Spleen (tissue), 11 donors: ENCODE data around the gene SKI. TPM values are rescaled to one million over a fixed set of nuclear protein-coding genes. Genes with fewer than 3 reads are reported as not detected.
"Not testable (repeated sequence)": the region's sequence is repeated elsewhere in the genome, so short reads cannot be mapped to it uniquely, and the experiment has no call there.

Experiments used
- DNase-seq: peaks from one replicate; pipeline ENCODE4 v3.0.0-alpha.2; 2020
- H3K27ac ChIP-seq, 8 donors: fragments of 200-600 bp; sonication (generic) in 7 of 8; 1 replicate in 4 of 8; 2 replicates in 4 of 8; pipeline versions ENCODE4 v1.5.0 to v1.8.0; 2016 to 2021; ENCODE audit warnings: inconsistent platforms in 4 of 8, mild to moderate bottlenecking in 4 of 8, moderate library complexity in 1 of 8
- H3K27me3 ChIP-seq, 7 donors: fragments of 200-600 bp; sonication (generic) in 6 of 7; replicated peaks in 1 of 7; 1 replicate in 4 of 7; 2 replicates in 3 of 7; pipeline versions ENCODE4 v1.5.0 to v1.8.0; 2016 to 2021; ENCODE audit warnings: inconsistent platforms in 3 of 7, mild to moderate bottlenecking in 1 of 7
- H3K36me3 ChIP-seq, 6 donors: fragments of 200-600 bp; sonication (generic) in 5 of 6; 1 replicate in 4 of 6; 2 replicates in 2 of 6; pipeline versions ENCODE4 v1.5.0 to v1.8.0; 2016 to 2021; ENCODE audit warnings: inconsistent platforms in 2 of 6
- H3K4me1 ChIP-seq, 6 donors: fragments of 200-600 bp; sonication (generic) in 5 of 6; 1 replicate in 3 of 6; 2 replicates in 3 of 6; pipeline versions ENCODE4 v1.5.0 to v1.8.0; 2016 to 2021; ENCODE audit warnings: inconsistent platforms in 3 of 6
- H3K4me3 ChIP-seq, 8 donors: fragments of 200-600 bp; sonication (generic) in 7 of 8; 1 replicate in 4 of 8; 2 replicates in 4 of 8; pipeline versions ENCODE4 v1.5.0 to v1.8.0; 2016 to 2021; ENCODE audit warnings: inconsistent platforms in 4 of 8, mild to moderate bottlenecking in 4 of 8, moderate library complexity in 2 of 8
- H3K9me3 ChIP-seq, 8 donors: fragments of 200-600 bp; sonication (generic) in 7 of 8; 1 replicate in 4 of 8; 2 replicates in 4 of 8; pipeline versions ENCODE4 v1.5.0 to v1.8.0; 2016 to 2021; ENCODE audit warnings: inconsistent platforms in 4 of 8
- CTCF ChIP-seq, 11 experiments: fragments of 200-600 bp in 7 of 11; fragments of 450-650 bp in 4 of 11; sonication (generic) in 4 of 11; IDR thresholded peaks in 8 of 11; conservative IDR thresholded peaks in 3 of 11; 1 replicate in 7 of 11; 2 replicates in 4 of 11; pipeline versions ENCODE4 v1.4.0 to v1.8.0; 2016 to 2021; ENCODE audit warnings: antibody characterized with exemption in 11 of 11, inconsistent platforms in 4 of 11, mild to moderate bottlenecking in 1 of 11
- POLR2A ChIP-seq, 3 donors: fragments of 450-650 bp; IDR thresholded peaks; one replicate each; pipeline ENCODE4 v1.5.1; 2017; ENCODE audit warnings: antibody characterized with exemption in 3 of 3, mild to moderate bottlenecking in 1 of 3
- POLR2AphosphoS5 ChIP-seq, 3 donors: sonication (generic); formaldehyde crosslinking; IDR thresholded peaks; one replicate each; pipeline ENCODE4 v1.5.1; 2017; ENCODE audit warnings: antibody characterized with exemption in 3 of 3
- WGBS, 5 donors: extraction: QIAGEN DNeasy Blood & Tissue Kit in 3 of 5; methylation state at CpG; one replicate each; pipeline versions ENCODE4 v1.1.5 to v1.1.7; 2013 to 2018; 5-methylcytosine and 5-hydroxymethylcytosine counted together
- intact Hi-C: fragments of 100-400 bp; cut with DNase I; formaldehyde crosslinking; loops from one replicate; pipeline ENCODE4 v1.15.0; 2023; ENCODE audit warnings: low total_unique reads
- polyA plus RNA-seq, 3 donors: library from polyadenylated mRNA; stranded (reverse); fragments of 200-250 nt; gene quantifications; one replicate each; pipeline ENCODE4 v1.2.1, GENCODE V29; 2013
- total RNA-seq, 7 donors: library from RNA; depleted of rRNA in 3 of 7; stranded (reverse); fragments of >200 nt in 3 of 7; fragmentation: NEBNext Ultra II Directional in 4 of 7; extraction: Animal tissue kit (Norgen Biotek cat#: 25700) in 4 of 7; gene quantifications; one replicate each; pipeline versions ENCODE4 v1.1.0 to v1.2.1, GENCODE V29; 2016 to 2021
- donor health status: healthy with polysubstance abuse.
- donor health status: DM: no; HTN: no; CAD: no; lungs with moderate emphysema.
- donor health status: DM: no; HTN: no; CAD: no.
- donor health status: Bipolar disorder and iron deficiency.
- donor health status: healthy.
- donor health status: DM: no; HTN: no; CAD: no.
- donor health status: DM: yes; HTN: yes; CAD: no.

SKI gene
- total and polyA plus RNA-seq, 10 donors = 4.4 to 100.0 (median 54.3) TPM

GRCh38 chr1:2258996-2259395, 30.9 kb downstream of the SKI start:
- no peak for DNase-seq
- TF ChIP-seq POLR2A (IDR thresholded peaks at IDR 0.05) (no peak), POLR2AphosphoS5 (IDR thresholded peaks at IDR 0.05) (peak in 1 of 3 donors; percentile 58)
- Histone ChIP-seq H3K9me3 (peaks cover 0 to 27% (median 19%) of the 10 kb centered on the region in 8 donors), H3K36me3 (peaks cover 0 to 8% (median 0%) of the 10 kb centered on the region in 6 donors), H3K27me3 (no peaks in the 10 kb centered on the region), H3K4me1 (peaks cover 39 to 94% (median 74%) of the 10 kb centered on the region in 6 donors), H3K4me3 (no peak overlapping the region), H3K27ac (peak overlapping the region in 7 of 8 donors; percentile 20 to 91 (median 49))
- WGBS, 5 donors = 50 to 75% (median 67%) methylated on average over 9 of the region's 9 CpGs
- intact Hi-C loops = no loop called here

GRCh38 chr1:2259668-2260402, 31.7 kb downstream of the SKI start:
- Histone ChIP-seq H3K4me1 (peaks cover 31 to 94% (median 70%) of the 10 kb centered on the region in 6 donors), H3K4me3 (no peak overlapping the region), H3K27me3 (no peaks in the 10 kb centered on the region), H3K9me3 (peaks cover 0 to 21% (median 18%) of the 10 kb centered on the region in 8 donors), H3K36me3 (no peaks in the 10 kb centered on the region), H3K27ac (peak overlapping the region in 4 of 8 donors; percentile 34 to 91 (median 69))
- intact Hi-C loops = no loop called here
- no peak for DNase-seq
- peak in 2 of 3 donors; percentile 29 to 34 for TF ChIP-seq POLR2AphosphoS5 (IDR thresholded peaks at IDR 0.05)
- no peak for TF ChIP-seq CTCF (IDR thresholded peaks at IDR 0.05 in 8 of 11, conservative IDR thresholded peaks at IDR 0.05 in 3 of 11)
- no peak for TF ChIP-seq POLR2A (IDR thresholded peaks at IDR 0.05)
- 80 to 86% (median 81%) methylated on average over 28 of the region's 28 CpGs for WGBS, 5 donors

- H3K4me3 ChIP-seq, H3K27me3 ChIP-seq, intact Hi-C loops, DNase-seq, H3K36me3 ChIP-seq, H3K27ac ChIP-seq: not testable (repeated sequence)
- WGBS, 5 donors = 83 to 93% (median 92%) methylated on average over 7 of the region's 7 CpGs
- Histone ChIP-seq H3K9me3 (peaks cover 0 to 14% (median 12%) of the 10 kb centered on the region in 8 donors), H3K4me1 (peaks cover 28 to 94% (median 67%) of the 10 kb centered on the region in 6 donors)
Observed at GRCh38 chr1:2260470-2260869, 32.4 kb downstream of the SKI start.

- peaks cover 0 to 10% (median 7%) of the 10 kb centered on the region in 8 donors for H3K9me3 ChIP-seq
- peaks cover 28 to 98% (median 68%) of the 10 kb centered on the region in 6 donors for H3K4me1 ChIP-seq
- 92 to 96% (median 94%) methylated on average over 4 of the region's 4 CpGs for WGBS, 5 donors
- no peak for DNase-seq
- no peak overlapping the region for H3K27ac ChIP-seq
- no peak overlapping the region for H3K4me3 ChIP-seq
- H3K27me3 ChIP-seq = no peaks in the 10 kb centered on the region
- intact Hi-C loops = no loop called here
- no peaks in the 10 kb centered on the region for H3K36me3 ChIP-seq
- TF ChIP-seq CTCF (IDR thresholded peaks at IDR 0.05 in 8 of 11, conservative IDR thresholded peaks at IDR 0.05 in 3 of 11) (no peak), POLR2A (IDR thresholded peaks at IDR 0.05) (no peak), POLR2AphosphoS5 (IDR thresholded peaks at IDR 0.05) (no peak)
Observed at GRCh38 chr1:2260917-2261316, 32.8 kb downstream of the SKI start.

GRCh38 chr1:2261476-2262395, 33.6 kb downstream of the SKI start:
- WGBS, 5 donors = 85 to 89% (median 88%) methylated on average over 25 of the region's 25 CpGs
- H3K4me3 ChIP-seq, intact Hi-C loops, H3K9me3 ChIP-seq, DNase-seq, H3K36me3 ChIP-seq, H3K27ac ChIP-seq, H3K27me3 ChIP-seq: not testable (repeated sequence)
- peaks cover 32 to 100% (median 72%) of the 10 kb centered on the region in 6 donors for H3K4me1 ChIP-seq
